Activated CD8-positive, alpha-beta memory T cell treated with anti-CD3 and anti-CD28 coated beads for 24 hours (primary cell): Measurements from ENCODE around the gene FXYD5.
A peak's percentile ranks its signal among the peaks of the same experiment; 100 is the strongest.
"Not testable (repeated sequence)": the region's sequence is repeated elsewhere in the genome, so short reads cannot be mapped to it uniquely, and the experiment has no call there.

ENCODE experiments used
- DNase-seq: peaks from one replicate; pipeline ENCODE4 v3.0.0-alpha.2; 2020

Gene FXYD5

GRCh38 chr19:35120492-35120891 is 34.0 kb upstream of the FXYD5 start:
- no peak for DNase-seq

GRCh38 chr19:35120898-35121297 is 33.6 kb upstream of the FXYD5 start:
- no peak for DNase-seq

GRCh38 chr19:35122687-35123551 is 31.6 kb upstream of the FXYD5 start:
- no peak for DNase-seq

- DNase-seq, result no peak
Measured at GRCh38 chr19:35123573-35123972, 31.0 kb upstream of the FXYD5 start.

GRCh38 chr19:35124098-35125060 is 30.2 kb upstream of the FXYD5 start:
- DNase-seq, result peak; percentile 93

GRCh38 chr19:35125270-35125717 is 29.2 kb upstream of the FXYD5 start:
- no peak for DNase-seq

GRCh38 chr19:35125749-35126623 is 28.5 kb upstream of the FXYD5 start:
- DNase-seq, result no peak

GRCh38 chr19:35126624-35126959 is 27.9 kb upstream of the FXYD5 start:
- DNase-seq, result no peak

- DNase-seq, result no peak
Measured at GRCh38 chr19:35127871-35128270, 26.7 kb upstream of the FXYD5 start.

GRCh38 chr19:35128398-35129057 is 26.0 kb upstream of the FXYD5 start:
- no peak for DNase-seq

GRCh38 chr19:35129724-35130274 is 24.7 kb upstream of the FXYD5 start:
- not testable (repeated sequence) for DNase-seq

- no peak for DNase-seq
Measured at GRCh38 chr19:35130761-35131720, 23.5 kb upstream of the FXYD5 start.

- DNase-seq, result no peak
Measured at GRCh38 chr19:35132254-35132653, 22.3 kb upstream of the FXYD5 start.

GRCh38 chr19:35133826-35134225 is 20.7 kb upstream of the FXYD5 start:
- DNase-seq, result no peak

GRCh38 chr19:35134601-35135242 is 19.8 kb upstream of the FXYD5 start, which contains the start of gene LGI4:
Gene LGI4, minus strand, starts transcription at chr19:35135059. Its CDS starts 379 bp downstream, at chr19:35134680.
- DNase-seq, result no peak

GRCh38 chr19:35135389-35135909 is 19.1 kb upstream of the FXYD5 start:
- DNase-seq, result peak; percentile 83

- no peak for DNase-seq
Measured at GRCh38 chr19:35136231-35136630, 18.3 kb upstream of the FXYD5 start.

GRCh38 chr19:35136977-35137702 is 17.4 kb upstream of the FXYD5 start:
- DNase-seq, result no peak
